Activated T-helper 17 cell treated with anti-CD3 and anti-CD28 coated beads, Interleukin-2, amount 50 U/mL, for 72 hours (primary cell): ENCODE data around the gene ZNF385A. TPM values are rescaled to one million over a fixed set of nuclear protein-coding genes. Genes with fewer than 3 reads are reported as not detected.

ENCODE experiments used
- ATAC-seq: fragments of 150-1000 bp; cut with Tn5 transposase; replicated peaks from 2 replicates; pipeline ENCODE4 v1.10.0; 2021; ENCODE audit warnings: mild to moderate bottlenecking, moderate library complexity
- H3K27ac Mint-ChIP-seq: one replicate; pipeline ENCODE4 v1.8.0; 2022; ENCODE audit warnings: mixed read lengths
- H3K27me3 Mint-ChIP-seq: one replicate; pipeline ENCODE4 v1.8.0; 2022; ENCODE audit warnings: mixed read lengths
- H3K36me3 Mint-ChIP-seq: one replicate; pipeline ENCODE4 v1.8.0; 2022; ENCODE audit warnings: low read depth, mild to moderate bottlenecking, mixed read lengths
- H3K4me1 Mint-ChIP-seq: one replicate; pipeline ENCODE4 v1.8.0; 2022; ENCODE audit warnings: mixed read lengths
- H3K4me3 Mint-ChIP-seq: one replicate; pipeline ENCODE4 v1.8.0; 2022; ENCODE audit warnings: mild to moderate bottlenecking, mixed read lengths
- H3K9me3 Mint-ChIP-seq: one replicate; pipeline ENCODE4 v1.8.0; 2022; ENCODE audit warnings: mixed read lengths
- total RNA-seq, 2 donors: library from RNA; stranded (reverse); gene quantifications; one replicate each; pipeline ENCODE4 v1.2.3, GENCODE V29; 2022

Gene ZNF385A
- total RNA-seq, 2 donors from 2014 or later, result 0.48 to 2.6 TPM

DNA sequence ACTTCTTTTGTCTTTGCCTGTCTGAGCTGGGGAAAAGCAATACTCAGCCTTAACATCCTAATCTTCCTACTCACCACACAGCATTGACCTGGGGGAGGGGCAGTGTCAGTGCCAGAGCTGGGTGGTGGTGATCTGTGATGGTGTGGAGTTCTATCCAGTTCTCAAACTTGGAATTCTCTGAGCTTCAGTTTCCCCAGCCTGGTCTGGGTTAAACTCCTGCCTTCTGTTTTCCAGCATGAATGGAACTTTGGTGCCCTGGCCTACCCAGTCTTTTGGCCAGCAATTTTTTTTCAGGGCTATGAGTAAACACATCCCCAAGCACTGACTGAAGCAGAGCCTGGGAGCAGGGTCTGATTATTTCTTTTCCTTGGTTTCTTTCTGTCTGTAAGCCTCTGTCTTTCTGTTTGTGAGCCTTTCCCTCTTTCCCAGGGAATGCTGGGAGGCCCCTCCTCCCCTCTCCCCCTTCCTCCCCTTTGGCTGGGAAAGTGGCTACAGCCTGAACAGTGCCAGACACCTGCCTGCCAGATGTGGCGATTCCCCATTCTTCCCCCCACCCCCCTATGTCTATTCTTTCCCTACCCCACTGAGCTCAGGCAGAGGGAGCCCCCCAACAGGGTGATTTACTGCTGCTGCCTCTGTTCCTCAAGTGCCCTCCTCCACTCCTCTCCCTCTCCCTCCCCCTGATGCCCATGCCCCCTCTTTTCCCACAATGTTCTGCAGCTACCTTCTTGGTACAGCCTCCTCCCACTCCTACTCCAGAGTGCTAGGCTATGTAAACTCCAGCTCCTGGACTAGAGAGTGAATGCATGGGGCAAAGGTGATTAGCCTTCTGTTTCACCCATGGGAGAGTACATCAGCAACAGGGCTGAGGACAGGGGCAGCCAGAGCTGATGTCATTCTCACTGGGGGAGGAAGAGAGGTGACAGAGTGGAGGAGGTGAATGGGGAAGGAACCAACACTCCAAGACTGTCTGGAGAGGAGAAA lies 31.4 kb downstream of the ZNF385A start:
- H3K27ac Mint-ChIP-seq, result peak overlapping the region; percentile 65
- peak overlapping the region; percentile 72 for H3K4me3 Mint-ChIP-seq

DNA sequence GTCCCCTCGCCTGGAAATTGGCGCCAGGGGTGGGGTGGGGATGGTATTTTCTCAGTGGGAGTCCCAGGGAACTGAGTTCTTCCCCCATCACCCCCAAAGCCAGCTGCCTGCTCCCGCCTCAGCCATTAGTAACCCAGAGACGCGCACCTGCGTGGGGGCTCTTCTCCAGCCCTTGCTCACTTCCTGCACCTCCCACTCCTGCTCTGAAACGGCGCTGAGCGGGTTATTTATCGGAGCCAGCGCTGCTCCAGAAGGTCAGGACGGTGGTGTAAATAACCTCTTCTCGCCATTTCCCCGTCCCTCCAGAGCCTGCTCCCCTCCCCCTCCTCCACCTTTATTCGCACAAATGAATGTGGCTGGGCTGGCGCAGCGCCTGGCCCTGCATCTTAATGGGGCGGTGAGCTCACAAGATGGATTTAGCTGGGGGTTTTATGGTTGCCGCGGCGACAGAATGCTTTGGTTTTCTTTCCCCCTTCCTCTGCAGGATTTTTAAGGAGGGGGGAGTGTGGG lies 32.5 kb downstream of the ZNF385A start:
- ATAC-seq, result peak; percentile 89

More for the DNA sequence above, 31.4 kb downstream of the ZNF385A start:
- Mint-ChIP-seq H3K36me3 (peaks cover 41% of the 10 kb centered on the region), H3K27me3 (no peaks in the 10 kb centered on the region), H3K4me1 (peaks cover 11% of the 10 kb centered on the region), H3K9me3 (no peaks in the 10 kb centered on the region)
- no peak for ATAC-seq

DNA sequence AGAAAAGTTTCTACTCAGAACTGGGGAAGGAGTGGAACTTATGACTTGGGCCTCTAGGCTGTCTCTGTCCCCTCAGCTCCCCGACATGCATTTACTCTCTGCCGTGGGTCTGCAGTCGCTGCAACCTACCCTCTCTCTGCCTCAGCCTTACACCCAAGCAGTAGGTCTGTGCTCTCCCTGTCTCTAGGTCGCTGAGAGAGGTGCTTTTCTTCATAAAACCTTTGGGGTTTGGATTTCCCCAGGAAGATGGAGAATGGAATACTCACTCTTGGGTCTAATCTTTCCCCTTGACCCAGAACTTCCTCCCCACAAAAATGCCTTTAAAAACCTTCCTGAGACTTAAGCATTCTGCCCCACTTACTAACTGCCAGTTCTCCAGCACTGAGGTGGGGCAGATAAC lies 33.2 kb downstream of the ZNF385A start:
- no peak for ATAC-seq
- peaks cover 11% of the 10 kb centered on the region for H3K4me1 Mint-ChIP-seq
- H3K4me3 Mint-ChIP-seq, result peak overlapping the region; percentile 72
- peaks cover 59% of the 10 kb centered on the region for H3K36me3 Mint-ChIP-seq
- peak overlapping the region; percentile 79 for H3K27ac Mint-ChIP-seq
- H3K27me3 Mint-ChIP-seq, result no peaks in the 10 kb centered on the region
- no peaks in the 10 kb centered on the region for H3K9me3 Mint-ChIP-seq

More for the DNA sequence above, 32.5 kb downstream of the ZNF385A start:
- peak overlapping the region; percentile 72 for H3K4me3 Mint-ChIP-seq
- peaks cover 52% of the 10 kb centered on the region for H3K36me3 Mint-ChIP-seq
- no peaks in the 10 kb centered on the region for H3K27me3 Mint-ChIP-seq
- peaks cover 11% of the 10 kb centered on the region for H3K4me1 Mint-ChIP-seq
- H3K27ac Mint-ChIP-seq, result peak overlapping the region; percentile 65
- H3K9me3 Mint-ChIP-seq, result no peaks in the 10 kb centered on the region

DNA sequence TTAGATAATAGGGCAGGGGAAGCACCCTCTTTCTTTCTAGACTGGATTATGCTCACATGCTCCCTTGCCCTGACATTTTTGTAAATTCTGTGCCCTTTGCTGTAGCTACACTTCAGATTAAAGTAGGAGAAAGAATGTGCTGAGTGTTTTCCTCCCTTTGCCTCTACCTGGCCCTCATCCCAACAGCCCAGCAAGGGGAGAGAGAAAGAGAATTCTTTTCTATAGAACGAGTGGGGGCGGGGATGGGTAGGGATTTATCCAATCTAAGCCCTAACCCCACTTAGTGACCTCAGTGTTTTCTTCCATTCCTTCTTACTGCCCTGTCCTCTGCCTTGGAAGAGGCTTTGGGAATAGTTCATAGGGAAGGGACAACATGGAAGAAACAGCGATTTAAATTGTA lies 33.8 kb downstream of the ZNF385A start:
- Mint-ChIP-seq H3K27ac (peak overlapping the region; percentile 79), H3K9me3 (no peaks in the 10 kb centered on the region), H3K4me1 (peaks cover 11% of the 10 kb centered on the region), H3K36me3 (peaks cover 65% of the 10 kb centered on the region), H3K27me3 (no peaks in the 10 kb centered on the region), H3K4me3 (no peak overlapping the region)
- no peak for ATAC-seq

DNA sequence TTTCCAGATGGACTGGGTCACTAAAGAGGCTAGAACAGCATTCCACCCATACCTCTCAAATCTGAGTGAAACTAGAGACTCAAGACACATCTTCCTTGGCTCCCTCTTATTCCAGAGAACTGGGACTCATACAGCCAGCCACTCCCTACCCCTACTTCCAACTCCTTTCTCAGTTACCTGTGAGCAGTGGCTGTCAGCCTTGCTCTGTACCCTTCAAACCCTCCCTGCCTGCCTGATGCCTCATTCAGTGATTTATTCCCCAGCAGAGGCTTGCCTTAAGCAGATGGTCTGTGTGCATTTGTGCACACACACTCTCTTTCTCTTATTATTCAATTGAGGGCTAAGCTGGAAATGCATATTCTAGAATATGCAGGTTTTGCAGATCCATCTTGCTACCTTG lies 34.9 kb downstream of the ZNF385A start:
- Mint-ChIP-seq H3K36me3 (peaks cover 76% of the 10 kb centered on the region), H3K4me1 (peaks cover 11% of the 10 kb centered on the region), H3K9me3 (no peaks in the 10 kb centered on the region), H3K27ac (no peak overlapping the region), H3K4me3 (no peak overlapping the region), H3K27me3 (no peaks in the 10 kb centered on the region)
- ATAC-seq, result no peak

DNA sequence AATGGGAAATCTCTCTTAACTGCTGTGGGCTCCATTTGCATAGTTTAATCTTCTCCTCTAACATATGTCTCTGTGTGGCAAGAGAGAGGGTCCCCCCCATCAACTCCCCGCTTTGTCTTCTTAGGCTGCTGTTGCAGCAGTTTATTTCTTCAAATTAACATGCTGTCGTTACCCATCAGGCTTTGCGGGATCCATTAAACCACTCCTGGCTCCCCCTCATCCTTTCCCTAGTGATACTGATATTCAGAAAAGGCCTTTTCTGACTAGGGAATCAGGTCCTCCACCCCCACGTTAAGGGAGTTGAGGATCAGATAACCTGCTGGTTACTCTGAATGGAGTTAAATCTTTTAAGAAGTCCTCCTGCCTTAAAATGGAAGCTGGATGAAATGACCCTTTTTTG lies 35.5 kb downstream of the ZNF385A start:
- peaks cover 79% of the 10 kb centered on the region for H3K36me3 Mint-ChIP-seq
- ATAC-seq, result no peak
- H3K27me3 Mint-ChIP-seq, result no peaks in the 10 kb centered on the region
- no peaks in the 10 kb centered on the region for H3K9me3 Mint-ChIP-seq
- H3K4me1 Mint-ChIP-seq, result peaks cover 11% of the 10 kb centered on the region
- H3K27ac Mint-ChIP-seq, result no peak overlapping the region
- H3K4me3 Mint-ChIP-seq, result no peak overlapping the region

DNA sequence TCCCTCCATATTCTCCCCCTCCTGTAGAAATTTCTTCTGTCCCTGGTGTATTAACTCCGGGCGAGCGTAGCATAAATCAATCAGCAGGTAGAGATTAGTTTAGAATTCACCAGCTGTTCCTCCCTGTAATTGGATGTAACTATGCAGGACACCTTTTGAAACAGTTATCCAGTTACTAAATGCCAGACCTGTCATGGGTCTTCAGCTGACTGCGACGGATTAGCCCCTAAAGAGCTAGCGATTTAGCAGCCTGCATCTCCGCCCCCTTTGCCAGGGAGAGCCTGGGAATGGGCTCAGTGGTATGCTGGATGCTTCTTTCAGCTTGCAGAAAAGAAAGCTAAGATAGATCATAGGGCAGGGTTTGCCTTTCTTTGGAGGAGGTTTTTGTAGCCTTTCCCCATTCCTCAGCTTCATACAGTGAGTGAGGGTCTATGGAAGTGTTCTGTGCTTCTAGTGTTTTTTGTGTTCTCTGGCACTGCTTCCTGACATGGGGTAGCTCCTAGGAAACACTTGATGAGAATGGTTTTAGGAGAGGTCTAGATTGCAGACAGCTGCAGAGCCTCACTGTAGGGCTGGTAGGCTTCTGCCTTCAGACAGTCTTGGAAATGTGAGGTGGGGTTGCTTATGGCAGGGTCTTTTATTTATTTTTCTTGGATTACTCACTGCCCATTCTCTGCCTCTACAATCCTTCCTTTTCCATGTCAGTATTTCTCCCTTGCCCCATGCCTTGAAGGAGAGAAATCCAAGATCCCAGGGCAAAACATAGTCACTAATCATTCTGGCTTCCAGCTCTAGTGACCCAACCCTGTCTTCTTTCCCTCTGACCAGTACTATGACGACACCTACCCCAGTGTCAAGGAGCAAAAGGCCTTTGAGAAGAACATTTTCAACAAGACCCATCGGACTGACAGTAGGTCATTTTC lies 42.9 kb downstream of the ZNF385A start:
- Mint-ChIP-seq H3K4me1 (peaks cover 8% of the 10 kb centered on the region), H3K4me3 (no peak overlapping the region), H3K36me3 (peaks cover 76% of the 10 kb centered on the region), H3K27ac (peak overlapping the region; percentile 15), H3K27me3 (no peaks in the 10 kb centered on the region), H3K9me3 (no peaks in the 10 kb centered on the region)
- no peak for ATAC-seq

DNA sequence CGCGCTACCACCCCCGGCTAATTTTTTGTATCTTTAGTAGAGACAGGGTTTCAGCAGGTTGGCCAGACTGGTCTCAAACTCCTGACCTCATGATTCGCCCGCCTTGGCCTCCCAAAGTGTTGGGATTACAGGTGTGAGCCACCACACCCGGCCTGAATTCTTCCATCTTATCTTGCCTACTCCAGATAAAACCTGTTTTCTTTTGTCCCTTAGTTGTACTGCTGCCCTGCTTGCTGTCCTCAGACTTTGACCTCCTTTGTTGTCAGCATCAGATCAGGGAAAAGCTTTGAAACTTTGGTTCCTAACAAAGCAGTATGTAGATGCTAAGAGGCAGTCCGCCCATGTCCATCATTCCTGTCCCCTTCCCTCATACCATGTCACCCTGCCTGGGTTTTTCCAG lies 43.7 kb downstream of the ZNF385A start:
- no peaks in the 10 kb centered on the region for H3K27me3 Mint-ChIP-seq
- H3K9me3 Mint-ChIP-seq, result no peaks in the 10 kb centered on the region
- peak overlapping the region; percentile 15 for H3K27ac Mint-ChIP-seq
- H3K4me1 Mint-ChIP-seq, result peaks cover 8% of the 10 kb centered on the region
- H3K4me3 Mint-ChIP-seq, result no peak overlapping the region
- peaks cover 68% of the 10 kb centered on the region for H3K36me3 Mint-ChIP-seq
- no peak for ATAC-seq

DNA sequence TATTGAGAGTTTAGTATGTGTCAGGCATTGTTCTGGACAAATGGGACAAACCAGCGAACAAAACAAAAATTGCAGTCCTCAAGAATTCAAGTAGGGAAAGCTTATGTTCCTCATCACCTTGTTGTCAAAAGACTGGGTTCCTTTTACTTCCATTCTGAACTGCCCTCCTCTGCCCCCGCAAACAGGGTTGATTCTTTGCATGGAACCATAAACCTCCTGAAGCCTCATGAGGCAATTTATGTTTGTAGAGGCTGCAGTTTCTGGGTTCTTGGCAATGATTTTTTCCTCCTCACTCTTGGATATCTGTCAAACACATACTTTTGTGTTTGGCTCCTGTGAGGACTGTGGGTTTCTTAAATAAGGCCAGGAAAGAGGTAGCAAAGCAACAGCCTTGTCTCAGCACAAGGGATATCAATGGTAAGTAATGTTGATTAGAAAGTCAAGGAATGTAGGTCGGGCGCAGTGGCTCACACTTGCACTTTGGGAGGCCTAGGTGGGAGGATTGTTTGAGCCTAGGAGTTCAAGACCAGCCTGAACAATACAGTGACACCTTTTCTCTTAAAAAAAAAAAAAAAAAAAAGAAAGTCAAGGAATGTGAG lies 45.7 kb downstream of the ZNF385A start:
- Mint-ChIP-seq H3K27me3 (no peaks in the 10 kb centered on the region), H3K4me3 (no peak overlapping the region), H3K36me3 (peaks cover 51% of the 10 kb centered on the region), H3K9me3 (no peaks in the 10 kb centered on the region), H3K4me1 (peaks cover 8% of the 10 kb centered on the region), H3K27ac (no peak overlapping the region)
- ATAC-seq, result no peak

DNA sequence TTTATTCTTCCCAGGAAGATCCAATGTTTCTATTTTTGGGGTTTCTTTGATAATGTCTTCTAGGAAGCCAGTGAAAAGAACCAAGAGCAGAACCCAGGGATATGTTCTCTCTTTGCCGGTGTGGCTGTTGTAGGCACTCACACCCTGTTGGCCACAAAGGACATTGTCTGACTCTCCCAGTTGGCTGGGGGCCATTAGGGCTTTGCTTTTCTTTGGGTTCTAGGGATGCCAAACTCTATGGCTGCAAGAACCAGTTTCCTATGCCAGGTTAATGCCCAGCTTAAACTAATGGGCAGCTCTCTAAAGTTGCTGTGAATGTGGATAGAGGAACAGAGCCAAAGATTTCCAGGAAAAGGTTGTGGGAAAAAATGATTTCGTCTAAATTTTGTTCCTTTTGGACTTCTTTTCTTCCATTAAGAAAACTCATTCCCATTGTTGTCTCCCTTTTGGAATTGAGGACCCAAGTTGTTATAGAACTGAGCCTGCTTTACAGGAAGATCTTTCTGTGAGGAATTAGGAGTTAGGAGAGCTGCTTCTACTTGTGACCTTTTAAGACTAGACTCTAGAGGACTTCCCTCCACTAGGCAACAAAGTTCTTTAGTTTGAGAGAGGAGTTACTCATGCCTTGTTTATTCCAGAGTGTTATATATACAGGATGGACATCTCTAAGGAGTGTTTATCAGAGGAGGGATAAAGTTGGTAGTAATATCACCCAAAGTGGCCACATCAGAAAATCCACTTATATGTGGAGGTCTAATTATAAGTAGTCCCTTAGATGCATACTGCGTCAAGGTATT lies 46.5 kb downstream of the ZNF385A start:
- Mint-ChIP-seq H3K36me3 (peaks cover 44% of the 10 kb centered on the region), H3K27me3 (no peaks in the 10 kb centered on the region), H3K9me3 (no peaks in the 10 kb centered on the region), H3K4me3 (no peak overlapping the region), H3K4me1 (peaks cover 13% of the 10 kb centered on the region), H3K27ac (peak overlapping the region; percentile 39)
- ATAC-seq, result no peak

DNA sequence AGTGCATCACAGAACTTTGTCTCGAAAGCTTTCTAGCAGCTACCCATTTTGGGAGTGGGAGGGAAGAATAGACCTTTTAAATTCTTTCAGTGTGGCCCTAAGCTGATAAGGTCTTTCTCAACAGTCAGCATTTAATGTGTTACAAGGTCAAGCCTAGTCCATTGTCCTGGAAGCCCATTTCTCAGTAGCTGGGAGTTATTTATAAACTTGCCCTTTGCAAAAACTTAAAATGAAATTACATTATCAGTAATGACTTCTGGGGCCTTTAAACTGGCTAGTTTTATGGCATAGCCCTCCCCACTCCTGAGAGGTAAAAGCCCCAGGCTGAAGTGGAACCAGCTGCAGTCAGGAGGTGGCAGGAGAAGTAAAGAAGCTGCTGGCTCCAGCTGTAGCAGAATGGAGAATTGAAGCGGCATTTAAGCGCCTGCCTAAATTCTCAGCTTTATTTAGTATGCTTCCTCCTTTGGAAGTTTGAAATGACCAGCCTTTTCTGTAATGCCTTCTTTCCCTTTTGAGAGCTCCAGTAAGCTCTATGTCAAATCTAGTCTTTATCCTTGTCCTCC lies 47.2 kb downstream of the ZNF385A start:
- H3K36me3 Mint-ChIP-seq, result peaks cover 37% of the 10 kb centered on the region
- peaks cover 13% of the 10 kb centered on the region for H3K4me1 Mint-ChIP-seq
- no peaks in the 10 kb centered on the region for H3K9me3 Mint-ChIP-seq
- H3K4me3 Mint-ChIP-seq, result no peak overlapping the region
- ATAC-seq, result no peak
- H3K27ac Mint-ChIP-seq, result peak overlapping the region; percentile 39
- H3K27me3 Mint-ChIP-seq, result no peaks in the 10 kb centered on the region

DNA sequence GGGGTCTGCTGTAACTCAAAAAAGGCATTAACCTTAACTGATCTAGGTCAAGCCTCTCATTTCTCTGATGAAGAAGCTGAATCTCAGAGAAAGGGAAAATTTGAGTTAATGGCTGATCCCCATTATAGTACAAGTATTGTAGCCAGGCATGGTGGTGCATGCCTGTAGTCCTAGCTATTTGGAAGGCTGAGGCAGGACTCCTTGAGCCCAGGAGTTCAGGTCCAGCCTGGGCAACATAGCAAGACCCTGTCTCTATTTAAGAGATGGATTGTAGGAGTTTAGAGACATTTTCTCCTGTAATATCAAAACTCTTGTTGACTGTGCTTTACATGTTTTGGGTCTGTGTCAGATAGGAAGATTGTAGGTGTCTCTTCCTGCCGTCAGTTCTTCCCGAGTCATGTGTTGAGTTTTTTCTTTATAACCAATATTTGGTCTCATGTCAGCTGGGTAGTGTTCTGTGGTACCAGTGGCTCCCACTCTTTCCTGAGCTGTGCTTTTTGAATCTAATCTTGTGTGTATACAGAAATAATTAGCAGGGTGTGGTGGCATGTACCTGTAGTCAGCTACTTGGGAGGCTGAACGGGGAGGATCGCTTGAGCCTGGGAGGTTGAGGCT lies 51.0 kb downstream of the ZNF385A start:
- H3K27me3 Mint-ChIP-seq, result no peaks in the 10 kb centered on the region
- H3K36me3 Mint-ChIP-seq, result peaks cover 14% of the 10 kb centered on the region
- ATAC-seq, result peak; percentile 83
- H3K27ac Mint-ChIP-seq, result no peak overlapping the region
- no peaks in the 10 kb centered on the region for H3K9me3 Mint-ChIP-seq
- H3K4me3 Mint-ChIP-seq, result peak overlapping the region; percentile 37
- H3K4me1 Mint-ChIP-seq, result peaks cover 22% of the 10 kb centered on the region

DNA sequence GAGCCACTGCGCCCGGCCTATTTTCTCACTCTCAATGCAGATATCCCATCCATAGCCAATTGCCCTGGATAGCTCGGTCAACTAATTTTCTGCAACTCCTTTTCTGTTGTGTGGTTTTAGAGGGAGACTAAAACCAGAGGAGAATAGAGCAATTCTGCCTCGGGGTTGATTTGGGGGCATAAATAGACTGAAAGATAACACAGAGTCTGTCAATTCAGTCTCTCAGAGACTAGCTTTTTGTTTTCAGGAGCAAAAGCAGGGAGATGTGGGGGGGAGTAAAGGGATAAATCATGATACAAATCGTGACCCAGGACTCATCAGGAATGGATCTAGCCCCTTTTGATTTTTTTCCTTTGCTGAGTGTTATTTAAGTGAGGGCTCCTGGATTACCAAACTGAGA lies 53.1 kb downstream of the ZNF385A start:
- no peak overlapping the region for H3K4me3 Mint-ChIP-seq
- H3K36me3 Mint-ChIP-seq, result peaks cover 15% of the 10 kb centered on the region
- no peaks in the 10 kb centered on the region for H3K27me3 Mint-ChIP-seq
- H3K27ac Mint-ChIP-seq, result peak overlapping the region; percentile 28
- no peak for ATAC-seq
- peaks cover 24% of the 10 kb centered on the region for H3K4me1 Mint-ChIP-seq
- no peaks in the 10 kb centered on the region for H3K9me3 Mint-ChIP-seq
